Anterior cingulate cortex (tissue), 58 donors: ENCODE measurements around the gene PRRC2B.
"Not testable (repeated sequence)": the region's sequence is repeated elsewhere in the genome, so short reads cannot be mapped to it uniquely, and the experiment has no call there.

Source experiments
- DNase-seq, 58 donors: peaks; one replicate each; lab custom pipeline; 2025; lab: John Stamatoyannopoulos, UW

PRRC2B gene

DNA sequence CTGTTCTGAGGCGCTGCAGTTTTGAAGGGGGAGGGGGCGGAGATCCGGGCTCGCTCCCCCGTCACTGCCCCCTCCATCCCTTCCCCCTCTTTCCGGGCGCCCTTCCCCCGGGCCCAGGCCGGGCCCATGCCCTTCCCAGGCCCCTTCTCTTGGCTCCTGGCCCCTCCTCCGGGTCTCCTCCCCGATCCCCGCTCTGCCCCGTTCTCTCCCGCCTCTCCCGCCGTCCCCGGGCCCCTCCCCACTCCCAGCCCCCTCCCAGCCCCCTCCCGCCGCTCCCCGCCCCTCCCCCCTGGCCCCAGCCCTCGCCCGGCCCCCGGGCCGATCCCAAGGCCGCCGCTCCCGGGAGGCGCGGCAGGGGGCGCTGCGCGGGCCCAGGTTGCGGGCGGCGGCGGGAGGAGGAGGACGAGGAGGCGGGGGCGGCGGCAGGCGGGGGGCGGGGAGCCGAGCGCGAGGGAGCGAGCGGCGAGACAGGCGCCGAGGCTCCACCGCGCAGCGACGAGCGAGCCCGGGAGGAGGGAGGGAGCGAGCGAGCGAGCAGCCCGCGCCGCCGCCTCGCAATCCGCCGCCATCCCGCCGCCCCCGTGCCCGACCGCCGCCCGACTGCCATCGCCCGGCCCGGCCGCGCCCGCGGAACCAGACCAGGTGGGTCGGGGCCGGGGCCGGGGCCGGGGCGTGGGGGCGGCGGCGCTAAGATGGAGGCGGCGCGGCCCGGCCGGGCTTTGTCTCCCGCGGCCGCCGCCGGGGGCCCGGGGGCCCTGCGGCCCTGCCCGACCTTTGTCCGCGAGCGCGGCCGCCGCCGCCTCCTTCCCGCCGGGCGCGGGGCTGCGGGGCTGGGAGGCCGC lies at the start of gene PRRC2B:
TSS of gene PRRC2B (plus strand) at position 465 of the 842 bp plus-strand sequence. CDS start 36,059 bp downstream, outside the sequence.
- peak in 53 of 58 donors; percentile 42 to 86 (median 76) for DNase-seq

DNA sequence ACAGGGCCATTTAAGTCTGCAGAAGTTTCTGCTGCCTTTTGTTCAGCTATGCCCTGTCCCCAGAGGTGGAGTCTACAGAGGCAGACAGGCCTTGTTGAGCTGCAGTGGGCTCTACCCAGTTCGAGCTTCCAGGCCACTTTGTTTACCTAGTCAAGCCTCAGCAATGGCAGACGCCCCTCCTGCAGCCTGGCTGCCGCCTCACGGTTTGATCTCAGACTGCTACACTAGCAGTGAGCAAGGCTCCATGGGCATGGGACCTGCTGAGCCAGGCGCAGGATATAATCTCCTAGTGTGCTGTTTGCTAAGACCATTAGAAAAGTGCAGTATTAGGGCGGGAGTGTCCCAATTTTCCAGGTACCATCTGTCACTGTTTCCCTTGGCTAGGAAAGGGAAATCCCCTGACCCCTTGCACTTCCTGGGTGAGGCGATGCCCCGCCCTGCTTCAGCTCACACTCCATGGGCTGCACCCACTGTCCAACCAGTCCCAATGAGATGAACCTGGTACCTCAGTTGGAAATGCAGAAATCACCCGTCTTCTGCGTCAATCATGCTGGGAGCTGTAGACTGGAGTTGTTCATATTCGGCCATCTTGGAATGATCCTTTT lies 48.9 kb upstream of the PRRC2B start:
- DNase-seq: not testable (repeated sequence)

DNA sequence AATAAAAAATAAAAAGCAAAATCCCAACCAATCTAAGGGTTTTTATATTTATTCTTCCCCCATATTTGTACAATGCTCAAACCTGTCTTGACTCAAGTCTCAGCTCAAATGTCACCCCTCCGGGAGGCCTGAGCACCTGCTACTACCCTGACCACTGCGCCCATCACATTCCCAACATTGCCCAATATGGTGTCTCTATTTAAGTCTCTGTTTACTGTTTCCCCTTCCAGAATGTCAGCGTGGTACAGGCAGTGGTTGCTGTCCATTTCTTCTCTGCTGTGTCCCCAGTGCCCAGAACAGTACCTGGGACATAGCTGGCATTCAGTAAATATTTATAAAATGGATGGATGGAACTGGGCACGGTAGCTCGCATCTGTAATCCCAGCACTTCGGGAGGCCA lies 47.3 kb upstream of the PRRC2B start:
- DNase-seq: no peak

DNA sequence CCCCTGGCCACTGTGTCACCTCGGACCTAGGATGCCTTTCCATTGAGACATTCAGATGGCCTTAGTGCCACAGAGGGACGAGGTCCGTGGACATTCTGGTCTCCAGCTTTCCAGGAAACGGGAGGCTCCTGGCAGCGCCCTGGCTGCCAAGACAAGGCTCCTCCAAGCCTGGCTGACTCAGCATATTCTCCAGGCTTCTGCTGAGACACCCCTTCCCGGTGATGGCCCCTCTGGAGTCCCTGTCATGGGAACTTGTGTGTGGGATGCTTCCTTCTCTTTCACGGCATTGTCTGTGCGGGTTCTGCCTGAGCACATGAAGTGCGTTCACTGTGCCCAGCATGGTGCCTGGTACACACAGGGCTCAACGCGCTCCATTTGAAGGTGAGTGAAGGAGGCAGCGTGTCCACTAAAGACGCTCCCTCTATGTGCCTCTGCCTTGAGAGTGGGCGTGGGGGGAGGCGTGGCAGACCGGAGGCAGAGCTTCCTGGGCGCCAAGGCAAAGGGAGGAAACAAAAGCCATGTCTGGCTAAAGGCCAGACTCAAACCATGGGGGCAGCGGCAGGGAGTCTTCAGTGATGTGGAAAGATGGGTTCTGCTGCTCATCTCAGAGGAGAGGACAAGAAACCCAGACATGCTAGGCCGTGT lies 46.4 kb upstream of the PRRC2B start:
- DNase-seq: no peak

DNA sequence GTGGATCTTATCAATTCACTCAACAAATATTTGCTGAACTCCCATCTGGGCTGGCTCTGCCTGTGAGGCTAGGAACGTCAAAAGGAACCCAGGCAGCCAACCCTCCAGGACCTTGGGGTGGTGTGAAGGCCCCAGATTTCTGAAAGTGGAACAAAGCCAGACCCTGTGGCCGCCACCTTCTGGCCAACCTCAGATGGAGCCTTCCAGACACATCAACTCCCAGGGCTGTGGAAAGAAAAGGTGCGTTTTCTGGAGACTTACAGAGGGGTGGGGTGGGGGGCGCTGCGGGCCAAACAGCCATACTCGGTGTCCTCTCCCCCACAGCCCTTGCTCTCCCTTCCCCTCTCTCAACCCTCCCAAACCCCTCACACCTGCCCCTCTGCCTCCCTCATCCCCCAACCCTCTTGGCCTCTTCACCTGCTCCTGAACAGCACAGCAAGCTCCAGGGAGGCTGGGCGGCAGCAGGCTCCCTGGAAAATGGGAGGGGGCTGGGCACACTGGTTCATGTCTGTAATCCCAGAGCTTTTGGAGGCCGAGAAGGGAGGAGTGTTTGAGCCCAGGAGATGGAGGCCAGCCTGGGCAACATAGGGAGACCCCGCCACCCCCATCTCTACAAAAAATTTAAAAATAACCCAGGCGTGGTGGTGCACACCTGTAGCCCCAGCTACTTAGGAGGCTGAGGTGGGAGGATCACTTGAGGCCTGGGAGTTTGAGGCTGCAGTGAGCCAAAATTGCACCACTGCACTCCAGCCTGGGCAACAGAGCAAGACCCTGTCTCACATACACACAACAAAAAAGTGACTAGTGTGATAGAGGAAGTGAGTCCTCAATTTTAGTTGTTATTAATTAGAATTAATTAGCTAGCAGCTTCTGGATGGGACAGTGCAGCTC lies 45.0 kb upstream of the PRRC2B start:
- DNase-seq: no peak

DNA sequence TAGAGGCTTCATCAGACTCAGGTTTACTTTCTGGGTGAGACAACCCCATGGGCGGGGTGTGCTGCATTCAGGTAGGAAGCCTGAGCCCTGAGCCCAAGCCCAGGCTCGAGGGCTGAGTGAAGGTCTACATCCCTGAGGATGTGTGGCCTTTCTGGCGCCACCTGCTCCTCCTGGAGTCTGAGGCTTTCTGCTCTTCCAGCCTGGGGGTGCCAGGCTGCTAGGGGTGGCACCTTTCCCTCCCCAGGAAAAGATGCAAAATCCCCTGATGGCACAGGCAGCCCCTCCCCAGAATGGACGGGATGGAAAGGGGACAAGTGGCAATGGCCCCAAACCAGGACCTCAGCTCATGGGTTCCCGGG lies 44.4 kb upstream of the PRRC2B start:
- no peak for DNase-seq

DNA sequence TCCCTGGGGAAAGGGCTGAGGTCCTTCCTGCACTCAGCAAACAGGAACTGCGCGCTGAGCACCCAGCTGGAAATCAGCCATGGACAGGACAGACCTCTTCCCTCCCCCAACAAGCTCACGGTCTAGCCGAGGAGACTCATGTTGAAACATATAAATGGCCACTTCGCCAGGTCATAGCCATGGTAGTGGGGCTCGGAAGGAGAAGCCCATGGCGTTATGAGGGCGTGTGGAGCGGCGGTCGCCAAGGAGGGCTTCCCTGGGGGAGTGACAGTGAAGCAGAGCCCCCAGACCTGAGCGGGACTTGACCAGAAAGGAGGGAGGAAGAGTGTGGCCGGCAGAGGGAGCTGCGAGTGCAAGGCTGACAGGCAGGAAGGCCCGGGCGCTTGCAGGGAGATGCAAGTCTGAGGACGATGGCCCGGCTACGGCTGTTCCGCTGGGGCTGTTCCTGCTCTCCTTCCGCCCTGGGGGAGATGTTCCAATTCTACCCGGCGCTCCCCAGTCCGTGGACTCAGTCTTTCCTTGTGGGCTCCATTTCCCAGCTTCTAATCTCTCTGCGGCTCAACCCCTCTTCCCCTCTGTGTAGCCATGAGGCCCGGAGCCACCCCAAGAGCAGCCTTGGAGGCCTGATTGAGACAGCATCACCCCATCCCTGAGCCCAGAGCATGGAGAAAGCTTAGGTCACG lies 43.9 kb upstream of the PRRC2B start:
- peak in 57 of 58 donors; percentile 17 to 90 (median 73) for DNase-seq

DNA sequence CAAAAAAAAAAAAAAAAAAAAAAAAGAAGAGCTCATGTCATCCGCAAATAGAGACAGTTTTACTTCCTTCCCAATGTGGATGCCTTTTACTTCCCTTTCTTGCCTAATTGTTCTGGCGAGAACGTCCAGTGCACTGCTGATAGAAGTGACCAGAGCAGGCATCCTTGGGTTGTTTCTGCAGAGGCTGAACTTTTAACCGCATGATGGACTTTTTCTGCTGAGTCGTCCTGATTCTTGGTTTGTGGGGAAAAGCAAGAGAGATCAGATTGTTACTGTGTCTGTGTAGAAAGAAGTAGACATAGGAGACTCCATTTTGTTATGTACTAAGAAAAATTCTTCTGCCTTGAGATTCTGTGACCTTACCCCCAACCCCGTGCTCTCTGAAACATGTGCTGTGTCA lies 37.4 kb upstream of the PRRC2B start:
- peak in 8 of 58 donors; percentile 4 to 64 (median 14) for DNase-seq

DNA sequence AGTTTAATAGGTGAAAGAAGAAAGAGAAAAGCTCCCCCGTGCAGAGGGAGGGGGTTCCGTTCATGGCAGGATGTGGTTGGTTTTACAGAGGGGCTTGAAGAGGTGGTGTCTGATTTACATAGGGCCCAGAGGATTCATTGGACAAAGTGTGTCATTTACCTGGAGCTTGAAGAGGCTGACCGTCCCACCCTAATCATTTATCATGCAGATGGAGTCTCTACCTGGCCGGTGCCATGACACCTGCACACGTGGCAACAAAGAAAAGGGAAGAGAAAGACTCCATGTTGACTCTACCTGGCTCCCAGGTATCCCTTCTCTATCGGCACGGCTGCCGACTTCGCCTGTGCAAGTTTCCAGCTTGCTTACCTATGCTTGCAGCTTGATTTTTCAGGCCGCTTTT lies 35.3 kb upstream of the PRRC2B start:
- no peak for DNase-seq

DNA sequence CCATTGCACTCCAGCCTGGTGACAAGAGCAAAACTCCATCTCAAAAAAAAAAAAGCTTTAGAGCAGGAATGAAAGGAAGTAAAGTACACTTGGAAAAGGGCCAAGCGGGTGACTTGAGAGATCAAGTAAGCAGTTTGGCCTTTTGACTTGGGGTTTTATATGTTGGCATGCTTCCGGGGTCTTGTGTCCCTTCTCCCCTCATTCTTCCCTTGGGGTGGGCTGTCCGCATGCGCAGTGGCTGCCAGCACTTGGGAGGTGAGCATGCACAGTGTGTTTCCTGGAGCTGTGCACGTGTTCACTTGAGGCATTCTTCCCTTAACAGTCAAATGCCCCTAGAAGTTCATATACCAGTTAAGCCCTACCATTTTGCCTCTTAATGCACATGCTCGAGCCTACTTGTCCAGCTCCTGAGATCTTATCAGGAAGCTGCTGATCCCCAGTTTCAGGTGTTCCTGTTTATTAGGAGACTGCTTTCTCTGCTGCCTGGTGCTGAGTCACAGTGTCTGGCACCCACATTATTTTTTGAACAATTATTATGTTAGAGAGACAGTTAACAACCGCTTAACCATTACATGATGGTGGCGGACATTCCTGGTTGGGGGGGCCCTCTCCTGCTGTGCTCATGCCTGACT lies 32.6 kb upstream of the PRRC2B start:
- DNase-seq: peak in 1 of 58 donors; percentile 5

DNA sequence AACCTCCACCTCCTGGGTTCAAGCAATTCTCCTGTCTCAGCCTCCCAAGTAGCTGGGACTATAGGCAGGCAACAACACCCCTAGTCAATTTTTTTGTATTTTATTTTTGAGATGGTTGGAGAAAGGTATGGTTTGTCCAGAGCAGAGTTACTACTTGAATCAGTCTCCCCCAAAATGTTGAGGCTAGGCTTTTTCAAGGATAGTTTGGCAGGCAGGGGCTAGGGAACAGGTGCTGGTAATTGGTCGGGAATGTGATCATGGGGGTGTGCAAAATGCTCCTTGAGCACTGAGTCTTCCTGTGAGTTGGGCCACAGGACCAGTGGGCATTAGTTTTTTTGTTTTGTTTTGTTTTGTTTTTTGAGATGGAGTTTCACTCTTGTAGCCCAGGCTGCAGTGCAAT lies 28.3 kb upstream of the PRRC2B start:
- DNase-seq: no peak

DNA sequence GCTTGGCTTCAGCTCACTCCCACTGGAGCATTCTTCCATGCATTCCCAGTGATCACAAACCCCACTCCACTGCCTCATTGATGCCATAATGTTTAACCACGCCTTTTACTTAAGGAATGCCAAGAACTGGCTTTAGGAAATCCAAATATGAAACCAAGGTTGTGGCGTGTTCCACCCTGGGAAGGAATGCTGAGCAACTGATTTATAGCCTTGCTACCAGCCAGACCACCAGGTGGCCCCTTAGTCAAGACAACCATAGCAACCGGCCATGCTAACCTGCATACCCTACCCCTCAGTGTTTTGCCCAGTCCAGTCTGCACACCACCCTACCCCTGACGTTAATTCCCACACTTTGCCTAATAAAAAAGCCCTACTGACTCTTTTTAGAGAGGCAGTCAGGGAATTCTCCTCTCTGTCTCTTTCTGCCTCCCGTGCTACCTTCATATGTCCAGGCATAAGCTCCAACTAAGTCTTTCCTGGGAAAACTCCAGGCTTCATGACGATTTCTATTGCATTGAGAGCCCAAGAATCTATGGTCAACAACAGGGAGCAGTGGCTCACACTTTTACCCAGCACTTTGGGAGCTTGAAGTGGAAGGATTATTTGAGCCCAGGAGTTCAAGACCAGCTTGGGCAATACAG lies 27.0 kb upstream of the PRRC2B start:
- peak in 2 of 58 donors; percentile 8 to 12 for DNase-seq

DNA sequence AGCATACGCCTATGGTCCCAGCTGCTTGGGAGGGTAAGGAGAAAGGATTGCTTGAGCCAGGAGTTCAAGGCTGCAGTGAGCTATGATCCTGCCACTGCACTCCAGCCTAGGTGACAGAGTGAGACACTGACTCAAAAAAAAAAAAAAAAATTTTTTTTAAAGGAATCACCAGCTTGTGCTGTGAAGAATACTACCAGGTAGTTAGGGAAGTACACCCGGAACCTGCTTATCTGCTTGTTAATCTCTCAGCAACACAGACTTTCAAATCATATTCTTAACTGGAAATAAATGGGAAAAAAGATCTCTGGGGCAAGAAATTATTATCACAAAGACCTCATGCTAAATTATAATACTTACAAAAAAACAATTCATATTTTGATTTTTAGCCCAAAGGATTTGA lies 26.4 kb upstream of the PRRC2B start:
- no peak for DNase-seq

DNA sequence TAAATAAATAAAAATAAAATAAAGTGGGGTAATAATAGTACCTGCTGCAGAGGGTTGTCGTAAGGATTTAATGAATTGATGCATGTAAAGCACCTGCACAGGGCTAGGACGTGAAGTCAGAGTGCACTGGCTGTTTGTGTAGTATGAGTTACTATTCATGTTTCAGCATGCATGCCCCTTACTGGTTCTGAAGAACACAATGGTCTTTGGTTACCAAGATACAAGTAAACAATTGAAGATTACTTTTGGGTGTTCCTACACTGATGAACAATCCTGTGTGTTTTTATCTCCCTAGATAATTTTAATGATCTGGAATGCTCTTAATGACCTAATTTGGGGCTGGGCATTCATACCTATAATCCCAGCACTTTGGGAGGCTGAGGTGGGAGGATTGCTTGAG lies 23.2 kb upstream of the PRRC2B start:
- DNase-seq: no peak

DNA sequence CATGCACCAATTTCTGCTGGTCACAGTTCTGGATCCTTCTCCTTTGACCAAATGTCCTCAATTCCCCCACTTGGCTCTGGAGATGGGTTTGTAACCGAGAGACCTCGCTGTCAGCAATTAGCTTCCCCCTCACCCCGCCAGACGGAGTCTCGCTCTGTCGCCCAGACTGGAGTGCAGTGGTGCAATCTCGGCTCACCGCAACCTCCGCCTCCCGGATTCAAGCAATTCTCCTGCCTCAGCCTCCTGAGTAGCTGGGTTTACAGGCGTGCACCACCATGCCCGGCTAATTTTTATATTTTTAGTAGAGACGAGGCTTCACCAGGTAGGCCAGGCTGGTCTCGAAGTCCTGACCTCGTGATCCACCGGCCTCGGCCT lies 21.3 kb upstream of the PRRC2B start:
- not testable (repeated sequence) for DNase-seq

DNA sequence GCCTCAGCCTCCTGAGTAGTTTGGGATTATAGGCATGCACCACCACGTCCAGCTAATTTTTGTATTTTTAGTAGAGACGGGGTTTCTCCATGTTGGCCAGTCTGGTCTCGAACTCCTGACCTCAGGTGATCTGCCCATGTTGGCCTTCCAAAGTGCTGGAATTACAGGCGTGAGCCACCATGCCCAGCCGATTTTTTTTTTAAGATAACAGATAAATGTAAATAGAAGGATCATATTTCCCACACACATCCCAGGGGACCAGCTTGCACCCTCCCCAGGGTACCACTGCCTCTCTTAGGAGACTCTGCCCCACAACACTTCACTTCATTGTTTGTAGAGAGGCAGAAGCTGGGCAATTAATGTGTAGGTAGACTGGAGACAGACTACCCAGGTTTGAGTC lies 19.2 kb upstream of the PRRC2B start:
- DNase-seq: not testable (repeated sequence)

DNA sequence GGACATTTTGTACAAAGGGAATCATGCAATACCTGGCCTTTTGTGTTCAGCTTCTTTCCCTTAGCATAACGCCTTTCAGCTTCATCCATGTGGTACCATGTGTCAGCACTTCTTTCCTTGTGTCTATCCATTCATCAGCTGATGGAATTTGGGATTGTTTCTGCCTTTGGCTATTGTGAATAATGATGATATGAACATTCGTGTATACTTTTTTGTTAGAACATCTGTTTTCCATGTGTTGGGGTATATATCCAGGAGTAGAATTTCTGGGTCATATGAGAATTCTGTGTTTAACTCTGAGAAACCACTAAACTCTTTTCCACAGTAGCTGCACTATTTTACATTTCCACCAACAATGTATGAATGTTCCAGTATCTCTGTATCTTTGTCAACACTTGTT lies 14.8 kb upstream of the PRRC2B start:
- no peak for DNase-seq

DNA sequence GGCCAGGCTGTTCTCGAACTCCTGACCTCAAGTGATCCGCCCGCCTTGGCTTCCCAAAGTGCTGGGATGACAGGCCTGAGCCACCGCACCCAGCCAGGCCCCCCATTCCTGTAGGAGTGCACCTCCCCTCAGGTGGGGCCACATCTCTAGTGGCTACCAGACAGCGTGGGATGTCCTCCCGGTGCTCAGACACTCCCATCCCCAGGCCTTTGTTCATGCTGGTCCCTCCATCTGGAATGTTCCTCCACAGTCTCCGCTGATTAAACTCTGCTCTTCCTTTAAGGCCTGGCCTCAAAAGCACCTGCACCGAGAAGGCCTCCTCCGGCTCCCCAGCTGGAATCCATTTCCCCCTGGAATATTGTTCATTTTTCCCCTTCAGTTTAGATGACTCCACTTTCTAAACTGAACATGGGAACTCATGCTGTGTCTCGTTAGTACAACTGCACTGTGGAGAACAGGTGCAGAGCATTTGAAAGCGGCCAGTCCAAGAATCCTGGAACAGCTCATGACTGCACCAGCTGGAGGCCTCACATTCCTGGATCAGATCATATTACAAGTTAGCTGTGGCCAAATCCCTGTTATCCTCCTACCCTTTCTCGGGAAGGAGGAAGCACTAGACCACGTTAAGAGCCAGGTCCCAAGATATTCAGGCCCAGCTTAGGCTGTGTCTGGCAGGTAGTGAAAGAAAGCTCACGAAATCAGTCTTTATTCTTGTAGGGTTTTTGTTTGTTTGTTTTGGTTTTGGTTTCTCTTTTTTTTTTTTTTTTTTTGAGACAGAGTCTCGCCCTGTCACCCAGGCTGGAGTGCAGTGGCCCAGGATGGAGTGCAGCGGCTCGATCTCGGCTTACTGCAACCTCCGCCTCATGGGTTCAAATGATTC lies 10.8 kb upstream of the PRRC2B start:
- DNase-seq: peak in 17 of 58 donors; percentile 14 to 76 (median 34)
